PC-9 (cell line): ENCODE data around the gene DNAJC18. TPM values are rescaled to one million over a fixed set of nuclear protein-coding genes. Genes with fewer than 3 reads are reported as not detected.

Source experiments
- BruUV-seq: library from RNA; stranded (reverse); fragments of 400-500 nt; replicated peaks from 2 replicates; lab custom pipeline; 2021; lab: Mats Ljungman, UMichigan
- CTCF ChIA-PET: fragments of 300-600 bp; sonication (Branson Sonifier 250); formaldehyde crosslinking; loops from one replicate; lab custom pipeline; 2022; ENCODE audit warnings: antibody characterized with exemption; lab: Charles Lee
- POLR2A ChIA-PET: fragments of 300-600 bp; sonication (Branson Sonifier 250); formaldehyde crosslinking; loops from one replicate; lab custom pipeline; 2022; ENCODE audit warnings: antibody characterized with exemption; ENCODE audit not compliant: unreplicated experiment; lab: Charles Lee
- DNase-seq, 2 experiments: peaks; one replicate each; pipeline versions ENCODE4 v3.0.0 to v3.0.0-alpha.2; 2015 to 2022; ENCODE audit warnings: mixed read lengths in 1 of 2
- H2AFZ ChIP-seq: fragments of 200-600 bp; sonication (generic); 2 replicates; pipeline ENCODE4 v1.8.1; 2017; ENCODE audit warnings: antibody characterized with exemption
- H3F3A ChIP-seq: fragments of 200-600 bp; sonication (generic); 2 replicates; pipeline ENCODE4 v1.8.1; 2017; ENCODE audit warnings: antibody characterized with exemption, mild to moderate bottlenecking, low read depth; ENCODE audit not compliant: insufficient read depth
- H3K27ac ChIP-seq: fragments of 200-600 bp; sonication (generic); 2 replicates; pipeline ENCODE4 v1.6.1; 2016; ENCODE audit warnings: mixed run types
- H3K27me3 ChIP-seq: fragments of 200-600 bp; sonication (generic); 2 replicates; pipeline ENCODE4 v1.6.1; 2016; ENCODE audit warnings: low read depth, mixed run types; ENCODE audit not compliant: insufficient read depth
- H3K36me3 ChIP-seq: fragments of 200-600 bp; sonication (generic); 2 replicates; pipeline ENCODE4 v1.6.1; 2016; ENCODE audit warnings: low read depth, mixed run types
- H3K4me1 ChIP-seq: fragments of 200-600 bp; sonication (generic); replicated peaks from 2 replicates; pipeline ENCODE4 v1.6.1; 2016; ENCODE audit warnings: mixed run types; ENCODE audit not compliant: insufficient read depth
- H3K4me2 ChIP-seq: fragments of 200-600 bp; sonication (generic); 2 replicates; pipeline ENCODE4 v1.6.1; 2017; ENCODE audit warnings: mixed run types
- H3K4me3 ChIP-seq: fragments of 200-600 bp; sonication (generic); 2 replicates; pipeline ENCODE4 v1.6.1; 2016; ENCODE audit warnings: mixed run types
- H3K79me2 ChIP-seq: fragments of 200-600 bp; sonication (generic); 2 replicates; pipeline ENCODE4 v1.6.1; 2017; ENCODE audit warnings: low read depth, mixed run types
- H3K9me2 ChIP-seq: fragments of 200-600 bp; sonication (generic); 2 replicates; pipeline ENCODE4 v1.8.1; 2017; ENCODE audit warnings: mild to moderate bottlenecking; ENCODE audit not compliant: insufficient read depth
- H3K9me3 ChIP-seq: fragments of 200-600 bp; sonication (generic); 2 replicates; pipeline ENCODE4 v1.8.1; 2016; ENCODE audit warnings: low read depth; ENCODE audit not compliant: insufficient read depth
- H4K20me1 ChIP-seq: fragments of 200-600 bp; sonication (generic); 2 replicates; pipeline ENCODE4 v1.8.1; 2017; ENCODE audit not compliant: insufficient read depth
- EZH2 ChIP-seq: fragments of 200-600 bp; sonication (generic); IDR thresholded peaks from 2 replicates; pipeline ENCODE4 v1.8.0; 2017; ENCODE audit warnings: antibody characterized with exemption, low read depth
- intact Hi-C: fragments of 100-400 bp; cut with micrococcal nuclease; formaldehyde crosslinking; loops from one replicate; pipeline ENCODE4 v1.10.0; 2022; ENCODE audit not compliant: unreplicated experiment
- total RNA-seq: library from RNA; stranded (reverse); gene quantifications from 2 replicates; pipeline ENCODE4 v1.2.3, GENCODE V29; 2021
- TF ChIP-seq, protein P1 (sequence below): fragments of 200-600 bp; sonication (generic); conservative IDR thresholded peaks from 2 replicates; pipeline ENCODE4 v1.6.1; 2017; ENCODE audit warnings: mixed run types, antibody characterized with exemption, mild to moderate bottlenecking, moderate library complexity

The DNAJC18 gene
- total RNA-seq, 1 experiment from 2014 or later: 8.9 TPM

DNA sequence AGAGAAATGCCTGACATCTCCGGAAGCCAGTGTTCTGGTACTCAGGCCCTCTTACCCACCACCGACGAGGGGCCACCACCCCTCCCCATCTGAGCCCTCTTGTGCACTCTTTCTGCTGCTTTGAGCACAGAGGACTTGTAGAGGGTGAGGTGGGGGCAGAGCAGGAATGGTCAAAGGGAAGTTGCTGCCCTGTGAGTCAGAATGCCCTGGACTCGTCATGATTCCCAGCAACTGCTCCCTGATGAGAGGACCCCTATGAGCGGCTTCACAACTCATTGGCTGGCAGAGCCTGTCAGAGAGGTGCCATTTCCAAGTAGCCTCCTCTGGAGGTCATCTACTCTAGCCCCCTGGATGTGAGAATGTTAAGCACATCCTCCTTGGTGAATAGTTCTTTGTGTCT, 22.4 kb upstream of the DNAJC18 start:
- H3K4me2 ChIP-seq: no peak overlapping the region
- no peak for DNase-seq
- H3K4me3 ChIP-seq: no peak overlapping the region
- no peak overlapping the region for H2AFZ ChIP-seq
- CTCF ChIA-PET: no interaction called here
- no peaks in the 10 kb centered on the region for H3K36me3 ChIP-seq
- H3K4me1 ChIP-seq: 0 out of 2 replicates have a peak, but pooled peaks cover 7% of the 10 kb centered on the region
- H3K27ac ChIP-seq: no peak overlapping the region
- H3F3A ChIP-seq: no peaks in the 10 kb centered on the region
- H3K27me3 ChIP-seq: no peaks in the 10 kb centered on the region
- H3K9me2 ChIP-seq: no peaks in the 10 kb centered on the region
- BruUV-seq: no TSS peak
- H4K20me1 ChIP-seq: no peaks in the 10 kb centered on the region
- POLR2A ChIA-PET: no interaction called here
- H3K79me2 ChIP-seq: no peaks in the 10 kb centered on the region
- H3K9me3 ChIP-seq: no peaks in the 10 kb centered on the region
- intact Hi-C loops: no loop called here
- TF ChIP-seq, protein P1, sequence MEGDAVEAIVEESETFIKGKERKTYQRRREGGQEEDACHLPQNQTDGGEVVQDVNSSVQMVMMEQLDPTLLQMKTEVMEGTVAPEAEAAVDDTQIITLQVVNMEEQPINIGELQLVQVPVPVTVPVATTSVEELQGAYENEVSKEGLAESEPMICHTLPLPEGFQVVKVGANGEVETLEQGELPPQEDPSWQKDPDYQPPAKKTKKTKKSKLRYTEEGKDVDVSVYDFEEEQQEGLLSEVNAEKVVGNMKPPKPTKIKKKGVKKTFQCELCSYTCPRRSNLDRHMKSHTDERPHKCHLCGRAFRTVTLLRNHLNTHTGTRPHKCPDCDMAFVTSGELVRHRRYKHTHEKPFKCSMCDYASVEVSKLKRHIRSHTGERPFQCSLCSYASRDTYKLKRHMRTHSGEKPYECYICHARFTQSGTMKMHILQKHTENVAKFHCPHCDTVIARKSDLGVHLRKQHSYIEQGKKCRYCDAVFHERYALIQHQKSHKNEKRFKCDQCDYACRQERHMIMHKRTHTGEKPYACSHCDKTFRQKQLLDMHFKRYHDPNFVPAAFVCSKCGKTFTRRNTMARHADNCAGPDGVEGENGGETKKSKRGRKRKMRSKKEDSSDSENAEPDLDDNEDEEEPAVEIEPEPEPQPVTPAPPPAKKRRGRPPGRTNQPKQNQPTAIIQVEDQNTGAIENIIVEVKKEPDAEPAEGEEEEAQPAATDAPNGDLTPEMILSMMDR: no peak
- TF ChIP-seq EZH2: no peak

DNA sequence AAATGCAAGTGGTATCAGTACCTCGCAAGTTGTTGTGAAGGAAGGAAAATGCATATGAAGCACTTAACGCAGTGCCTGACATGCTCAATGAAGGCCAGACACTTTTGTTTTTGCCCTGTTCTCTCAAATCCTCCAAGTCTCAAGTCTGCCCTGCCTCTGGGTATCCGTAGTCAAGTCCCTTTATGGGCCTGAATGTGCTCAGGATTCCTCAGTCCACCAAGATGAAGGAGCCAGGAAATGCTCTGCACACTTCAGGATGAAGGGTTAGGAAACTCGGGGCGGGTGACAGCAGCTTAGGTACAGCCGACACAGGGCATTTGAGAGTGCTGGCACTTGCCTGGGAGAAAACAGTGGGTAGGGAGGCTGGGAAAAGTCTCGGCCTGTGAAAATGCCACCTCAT, 21.9 kb upstream of the DNAJC18 start:
- H2AFZ ChIP-seq: no peak overlapping the region
- DNase-seq: no peak
- POLR2A ChIA-PET: interaction anchor here (0.5 kb wide), 1 partner anchor 21 kb away, joined by 4 read pairs; no protein-coding TSS in a partner anchor
- H3K36me3 ChIP-seq: no peaks in the 10 kb centered on the region
- H3K4me2 ChIP-seq: no peak overlapping the region
- H4K20me1 ChIP-seq: no peaks in the 10 kb centered on the region
- H3K27me3 ChIP-seq: no peaks in the 10 kb centered on the region
- no TSS peak for BruUV-seq
- intact Hi-C loops: no loop called here
- no peaks in the 10 kb centered on the region for H3K9me2 ChIP-seq
- H3K79me2 ChIP-seq: no peaks in the 10 kb centered on the region
- TF ChIP-seq, protein P1: no peak
- TF ChIP-seq EZH2: no peak
- no peaks in the 10 kb centered on the region for H3F3A ChIP-seq
- H3K4me3 ChIP-seq: no peak overlapping the region
- CTCF ChIA-PET: no interaction called here
- 0 out of 2 replicates have a peak, but pooled peaks cover 7% of the 10 kb centered on the region for H3K4me1 ChIP-seq
- no peak overlapping the region for H3K27ac ChIP-seq
- H3K9me3 ChIP-seq: no peaks in the 10 kb centered on the region

DNA sequence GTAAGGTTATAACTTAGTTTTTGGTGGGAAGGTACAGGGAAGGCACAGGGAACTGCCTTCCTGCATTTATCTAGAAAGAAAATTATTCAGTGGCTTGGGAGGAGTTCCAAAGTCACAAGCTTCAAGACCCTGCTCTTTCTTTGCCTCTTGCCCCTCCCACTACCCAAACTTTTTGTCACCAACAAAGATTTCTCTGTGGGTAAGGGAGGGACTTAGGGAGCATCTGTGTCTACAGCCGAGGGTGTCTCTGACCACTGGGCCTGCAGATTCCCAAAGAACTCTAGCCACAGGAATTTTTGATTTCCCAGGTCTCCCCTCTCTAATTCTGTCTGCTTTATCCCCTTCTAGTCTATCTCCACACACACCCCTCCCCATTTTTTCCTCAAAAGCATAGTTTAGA, 21.1 kb upstream of the DNAJC18 start:
- H4K20me1 ChIP-seq: no peaks in the 10 kb centered on the region
- ChIA-PET CTCF (no interaction called here), POLR2A (interaction anchor here (0.6 kb wide), 1 partner anchor 43 kb away, joined by 29 read pairs; no protein-coding TSS in a partner anchor)
- H3F3A ChIP-seq: no peaks in the 10 kb centered on the region
- no peaks in the 10 kb centered on the region for H3K27me3 ChIP-seq
- no peaks in the 10 kb centered on the region for H3K36me3 ChIP-seq
- intact Hi-C loops: no loop called here
- no peak overlapping the region for H3K27ac ChIP-seq
- H3K4me3 ChIP-seq: no peak overlapping the region
- DNase-seq: no peak
- no peak overlapping the region for H3K4me2 ChIP-seq
- H3K79me2 ChIP-seq: no peaks in the 10 kb centered on the region
- H2AFZ ChIP-seq: no peak overlapping the region
- no peak for TF ChIP-seq EZH2
- TF ChIP-seq, protein P1: no peak
- BruUV-seq: no TSS peak
- H3K4me1 ChIP-seq: 0 out of 2 replicates have a peak, but pooled peaks cover 7% of the 10 kb centered on the region
- no peaks in the 10 kb centered on the region for H3K9me2 ChIP-seq
- no peaks in the 10 kb centered on the region for H3K9me3 ChIP-seq
